Karpas-422 (cell line): Measurements from ENCODE around the gene CEP135. TPM values are rescaled to one million over a fixed set of nuclear protein-coding genes. Genes with fewer than 3 reads are reported as not detected.
"Not testable (repeated sequence)": the region's sequence is repeated elsewhere in the genome, so short reads cannot be mapped to it uniquely, and the experiment has no call there.

ENCODE experiments used
- DNase-seq: peaks from one replicate; pipeline ENCODE4 v3.0.0-alpha.2; 2015
- H2AFZ ChIP-seq: fragments of 200-600 bp; sonication (generic); 2 replicates; pipeline ENCODE4 v1.6.1; 2014; ENCODE audit warnings: antibody characterized with exemption, low read length, mixed read lengths
- H3K27ac ChIP-seq: fragments of 200-600 bp; sonication (generic); 2 replicates; pipeline ENCODE4 v1.5.1; 2014; ENCODE audit warnings: mild to moderate bottlenecking, low read length, moderate library complexity
- H3K27me3 ChIP-seq: fragments of 200-600 bp; sonication (generic); 2 replicates; pipeline ENCODE4 v1.6.1; 2014; ENCODE audit warnings: low read length, mixed read lengths
- H3K36me3 ChIP-seq: fragments of 200-600 bp; sonication (generic); 2 replicates; pipeline ENCODE4 v1.6.1; 2014; ENCODE audit warnings: low read length, mixed read lengths; ENCODE audit not compliant: insufficient read depth
- H3K4me1 ChIP-seq: fragments of 200-600 bp; sonication (generic); 2 replicates; pipeline ENCODE4 v1.6.1; 2014; ENCODE audit warnings: mild to moderate bottlenecking, low read length, mixed read lengths
- H3K4me2 ChIP-seq: fragments of 200-600 bp; sonication (generic); 2 replicates; pipeline ENCODE4 v1.6.1; 2014; ENCODE audit warnings: low read length, low read depth, mild to moderate bottlenecking; ENCODE audit not compliant: poor library complexity, severe bottlenecking
- H3K4me3 ChIP-seq: fragments of 200-600 bp; sonication (generic); 2 replicates; pipeline ENCODE4 v1.5.1; 2014; ENCODE audit warnings: mild to moderate bottlenecking, antibody characterized with exemption, low read length, mixed read lengths
- H3K79me2 ChIP-seq: fragments of 200-600 bp; sonication (generic); 2 replicates; pipeline ENCODE4 v1.6.1; 2014; ENCODE audit warnings: mild to moderate bottlenecking, low read length, mixed read lengths
- H3K9ac ChIP-seq: fragments of 200-600 bp; sonication (generic); 2 replicates; pipeline ENCODE4 v1.6.0; 2014; ENCODE audit warnings: low read length
- H3K9me2 ChIP-seq: fragments of 200-600 bp; sonication (generic), shearing (Covaris generic); replicated peaks from 2 replicates; pipeline ENCODE4 v1.6.0; 2014; ENCODE audit warnings: mild to moderate bottlenecking, low read length, moderate library complexity; ENCODE audit not compliant: insufficient read depth
- H3K9me3 ChIP-seq: fragments of 300-700, 200-600 bp; sonication (generic); 2 replicates; pipeline ENCODE4 v1.6.1; 2014; ENCODE audit warnings: low read length, mixed read lengths
- H4K20me1 ChIP-seq: fragments of 200-600 bp; sonication (generic); 2 replicates; pipeline ENCODE4 v1.6.1; 2014; ENCODE audit warnings: mild to moderate bottlenecking, antibody characterized with exemption, low read length, low read depth; ENCODE audit not compliant: insufficient read depth
- total RNA-seq: library from RNA; depleted of rRNA; stranded (reverse); fragments of >200 nt; shearing (Covaris generic); gene quantifications from 2 replicates; pipeline ENCODE4 v1.2.3, GENCODE V29; 2014; ENCODE audit warnings: low replicate concordance; rRNA removed

Gene CEP135
- total RNA-seq, 1 experiment from 2014 or later, result 16.1 TPM

DNA sequence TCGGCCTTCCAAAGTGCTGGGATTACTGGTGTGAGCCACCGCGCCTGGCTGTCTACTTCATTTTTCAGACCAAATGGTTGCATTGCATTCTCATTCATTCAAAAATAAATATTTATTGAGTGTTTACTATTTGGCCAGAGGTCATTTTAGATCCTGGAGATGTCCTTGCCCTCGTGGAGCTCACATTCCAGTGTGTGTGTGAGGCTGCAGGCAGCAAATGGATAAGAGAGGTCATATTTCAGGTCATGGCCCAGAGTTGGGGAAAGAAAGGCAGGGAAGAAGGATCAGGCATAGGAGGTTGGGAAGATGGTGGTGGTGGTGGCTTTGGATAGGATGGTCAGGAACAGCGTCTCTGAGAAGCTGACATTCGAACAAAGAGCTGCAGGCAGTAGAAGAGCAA lies 119.1 kb downstream of the CEP135 start:
- no peaks in the 10 kb centered on the region for H3K79me2 ChIP-seq
- no peak overlapping the region for H2AFZ ChIP-seq
- H3K9me3 ChIP-seq, result no peaks in the 10 kb centered on the region
- no peak overlapping the region for H3K27ac ChIP-seq
- no peak overlapping the region for H3K4me3 ChIP-seq
- DNase-seq, result no peak
- no peaks in the 10 kb centered on the region for H3K4me1 ChIP-seq
- no peaks in the 10 kb centered on the region for H3K36me3 ChIP-seq
- no peaks in the 10 kb centered on the region for H4K20me1 ChIP-seq
- H3K4me2 ChIP-seq, result no peak overlapping the region
- no peak overlapping the region for H3K9ac ChIP-seq
- no peaks in the 10 kb centered on the region for H3K27me3 ChIP-seq
- H3K9me2 ChIP-seq, result no peaks in the 10 kb centered on the region

DNA sequence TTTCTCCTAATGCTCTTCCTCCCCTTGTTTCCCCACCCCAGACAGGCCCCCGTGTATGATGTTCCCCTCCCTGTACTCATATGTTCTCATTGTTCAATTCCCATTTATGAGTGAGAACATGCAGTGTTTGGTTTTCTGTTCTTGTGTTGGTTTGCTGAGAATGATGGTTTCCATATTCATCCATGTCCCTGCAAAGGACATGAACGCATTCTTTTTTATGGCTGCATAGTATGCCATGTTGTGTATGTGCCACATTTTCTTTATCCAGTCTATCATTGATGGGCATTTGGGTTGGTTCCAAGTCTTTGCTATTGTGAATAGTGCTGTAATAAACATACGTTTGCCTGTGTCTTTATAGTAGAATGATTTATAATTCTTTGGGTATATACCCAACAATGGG lies 124.0 kb downstream of the CEP135 start:
- not testable (repeated sequence) for H3K79me2 ChIP-seq, H3K27ac ChIP-seq, H2AFZ ChIP-seq, H4K20me1 ChIP-seq, DNase-seq, H3K9me2 ChIP-seq, H3K4me2 ChIP-seq, H3K9ac ChIP-seq, H3K4me3 ChIP-seq, H3K9me3 ChIP-seq, H3K4me1 ChIP-seq, H3K27me3 ChIP-seq, H3K36me3 ChIP-seq

DNA sequence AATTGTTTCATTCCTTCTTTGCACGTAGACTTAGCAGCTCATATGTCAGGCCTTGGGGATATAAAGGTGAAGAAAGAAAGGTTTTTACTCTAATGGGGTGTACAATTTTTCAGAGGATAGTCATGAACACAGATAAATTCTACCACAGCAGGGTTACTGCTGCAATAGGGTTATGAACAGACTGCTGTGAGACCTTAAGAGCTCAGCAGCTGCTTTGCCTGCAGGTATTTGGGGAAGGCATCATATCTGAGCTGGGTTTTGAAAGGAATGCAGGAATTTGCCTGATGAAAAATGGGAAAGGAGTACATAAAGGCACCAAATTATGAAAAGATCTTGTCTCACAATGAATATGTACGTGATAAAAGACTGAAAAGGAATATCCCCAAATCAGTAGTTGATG lies 128.9 kb downstream of the CEP135 start:
- H3K79me2 ChIP-seq, result no peaks in the 10 kb centered on the region
- H4K20me1 ChIP-seq, result no peaks in the 10 kb centered on the region
- no peaks in the 10 kb centered on the region for H3K9me2 ChIP-seq
- no peak overlapping the region for H3K27ac ChIP-seq
- H3K4me1 ChIP-seq, result no peaks in the 10 kb centered on the region
- no peaks in the 10 kb centered on the region for H3K9me3 ChIP-seq
- no peaks in the 10 kb centered on the region for H3K27me3 ChIP-seq
- no peak overlapping the region for H3K4me2 ChIP-seq
- no peak overlapping the region for H2AFZ ChIP-seq
- H3K9ac ChIP-seq, result no peak overlapping the region
- H3K4me3 ChIP-seq, result no peak overlapping the region
- no peaks in the 10 kb centered on the region for H3K36me3 ChIP-seq
- DNase-seq, result no peak

DNA sequence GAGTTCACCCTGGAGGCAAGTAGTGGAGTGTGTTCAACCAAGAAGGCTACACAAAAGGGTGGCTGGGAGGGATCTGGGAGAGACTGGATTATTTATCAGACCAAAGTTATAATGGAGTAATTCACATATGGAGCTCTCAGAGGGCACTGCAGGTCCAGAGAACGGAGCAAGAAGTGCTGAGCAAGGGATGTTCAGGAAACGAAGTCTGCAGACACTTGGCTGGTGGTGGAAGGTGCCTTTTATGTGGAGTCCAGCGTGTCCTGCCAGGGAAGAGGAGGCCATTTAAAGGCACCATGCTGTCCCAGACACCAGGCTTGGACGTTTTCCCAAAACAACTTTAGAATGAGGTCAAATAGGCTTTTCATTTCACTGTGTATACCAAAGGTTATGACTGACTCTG lies 130.1 kb downstream of the CEP135 start:
- H4K20me1 ChIP-seq, result no peaks in the 10 kb centered on the region
- no peak overlapping the region for H3K4me3 ChIP-seq
- no peaks in the 10 kb centered on the region for H3K4me1 ChIP-seq
- no peak overlapping the region for H3K4me2 ChIP-seq
- no peak for DNase-seq
- no peaks in the 10 kb centered on the region for H3K36me3 ChIP-seq
- no peak overlapping the region for H3K9ac ChIP-seq
- no peaks in the 10 kb centered on the region for H3K9me3 ChIP-seq
- H3K27ac ChIP-seq, result no peak overlapping the region
- H3K79me2 ChIP-seq, result no peaks in the 10 kb centered on the region
- H3K27me3 ChIP-seq, result no peaks in the 10 kb centered on the region
- no peaks in the 10 kb centered on the region for H3K9me2 ChIP-seq
- no peak overlapping the region for H2AFZ ChIP-seq

DNA sequence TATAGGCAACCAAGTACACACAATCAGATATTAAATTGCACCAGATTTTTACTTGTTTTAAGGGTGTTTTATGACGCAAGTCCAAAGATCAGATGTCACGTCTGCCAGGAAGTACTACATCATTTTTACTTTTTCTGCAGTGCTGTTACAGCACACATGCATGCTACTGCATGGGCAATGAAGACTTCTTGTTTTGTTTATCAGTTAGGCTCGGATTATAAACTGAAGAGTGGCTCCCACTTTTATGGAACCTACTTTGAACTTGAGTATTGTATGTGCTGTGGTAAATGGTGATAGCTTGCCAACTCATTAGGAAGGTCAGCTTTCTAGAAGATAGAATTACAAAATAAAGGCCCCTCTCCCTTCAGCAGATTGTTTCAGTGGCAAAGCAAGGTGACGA lies 131.6 kb downstream of the CEP135 start:
- no peaks in the 10 kb centered on the region for H3K9me2 ChIP-seq
- H3K4me2 ChIP-seq, result no peak overlapping the region
- no peaks in the 10 kb centered on the region for H3K4me1 ChIP-seq
- H3K27me3 ChIP-seq, result no peaks in the 10 kb centered on the region
- H4K20me1 ChIP-seq, result no peaks in the 10 kb centered on the region
- no peaks in the 10 kb centered on the region for H3K79me2 ChIP-seq
- no peak overlapping the region for H3K27ac ChIP-seq
- no peaks in the 10 kb centered on the region for H3K36me3 ChIP-seq
- no peak overlapping the region for H2AFZ ChIP-seq
- H3K4me3 ChIP-seq, result no peak overlapping the region
- no peaks in the 10 kb centered on the region for H3K9me3 ChIP-seq
- no peak overlapping the region for H3K9ac ChIP-seq
- no peak for DNase-seq

DNA sequence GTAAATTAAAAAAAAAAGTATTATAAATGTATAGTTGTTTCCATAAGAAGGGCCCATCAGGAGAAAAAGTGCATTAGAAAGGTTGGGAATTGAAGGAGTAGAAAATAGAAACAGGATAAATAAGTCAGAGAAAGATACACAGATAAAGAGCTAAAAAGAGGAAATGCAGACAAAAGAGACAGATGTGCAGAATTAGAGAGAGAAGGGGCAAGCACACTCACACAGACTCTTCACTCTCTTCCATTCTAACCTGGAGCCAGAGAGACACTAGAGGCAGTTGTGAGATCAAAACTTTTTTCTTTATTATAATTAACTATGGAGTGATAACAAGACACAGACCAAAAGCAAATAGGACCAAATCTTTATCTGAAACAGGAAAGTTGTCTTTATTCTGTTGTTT lies 134.1 kb downstream of the CEP135 start:
- Histone ChIP-seq H3K79me2 (no peaks in the 10 kb centered on the region), H4K20me1 (no peaks in the 10 kb centered on the region), H3K27me3 (no peaks in the 10 kb centered on the region), H3K9me2 (no peaks in the 10 kb centered on the region), H3K4me3 (no peak overlapping the region), H3K4me2 (no peak overlapping the region), H3K27ac (no peak overlapping the region), H3K4me1 (peaks cover 3% of the 10 kb centered on the region), H3K9ac (no peak overlapping the region), H2AFZ (no peak overlapping the region), H3K9me3 (no peaks in the 10 kb centered on the region), H3K36me3 (no peaks in the 10 kb centered on the region)
- no peak for DNase-seq

Other genes with a start within 250 kb of the CEP135 start
- gene EXOC1L, start 129.2 kb upstream of the CEP135 start, total RNA-seq, result not detected in 2 replicates
- gene EXOC1, start 95.3 kb upstream of the CEP135 start, total RNA-seq, result 30.9 and 40.2 TPM in 2 replicates